Astrocyte (in vitro differentiated cells and primary cell): Measurements from ENCODE around the gene SHFL. TPM values are rescaled to one million over a fixed set of nuclear protein-coding genes. Genes with fewer than 3 reads are reported as not detected.
A peak's percentile ranks its signal among the peaks of the same experiment; 100 is the strongest.

Experiments used
- DNase-seq: peaks from one replicate; pipeline ENCODE4 v3.0.0-alpha.2; 2010; ENCODE audit warnings: low read depth
- FAIRE-seq: peaks from 2 replicates; lab custom pipeline; 2011; peaks lifted over from hg19 to GRCh38; lab: Jason Lieb, UNC
- H2AFZ ChIP-seq: 2 replicates; pipeline ENCODE4 v1.6.0; 2012; ENCODE audit warnings: low read depth, low read length, inconsistent platforms
- H3K27ac ChIP-seq: 2 replicates; pipeline ENCODE4 v1.5.1; 2011; ENCODE audit warnings: low read depth, low read length, inconsistent platforms
- H3K27me3 ChIP-seq: 2 replicates; pipeline ENCODE4 v1.6.0; 2011; ENCODE audit warnings: low read length, inconsistent platforms; ENCODE audit not compliant: insufficient read depth
- H3K36me3 ChIP-seq: 2 replicates; pipeline ENCODE4 v1.5.1; 2011; ENCODE audit warnings: low read length, inconsistent platforms; ENCODE audit not compliant: insufficient read depth
- H3K4me1 ChIP-seq: 2 replicates; pipeline ENCODE4 v1.5.1; 2011; ENCODE audit warnings: low read length, inconsistent platforms; ENCODE audit not compliant: insufficient read depth
- H3K4me2 ChIP-seq: 2 replicates; pipeline ENCODE4 v1.6.0; 2012; ENCODE audit warnings: low read length, inconsistent platforms
- H3K4me3 ChIP-seq: 2 replicates; pipeline ENCODE4 v1.5.1; 2011; ENCODE audit warnings: low read depth, mild to moderate bottlenecking, low read length, inconsistent platforms; ENCODE audit not compliant: insufficient read depth
- H3K79me2 ChIP-seq: 2 replicates; pipeline ENCODE4 v1.6.0; 2012; ENCODE audit warnings: mild to moderate bottlenecking, low read length, inconsistent platforms; ENCODE audit not compliant: insufficient read depth
- H3K9ac ChIP-seq: 2 replicates; pipeline ENCODE4 v1.6.0; 2012; ENCODE audit warnings: mild to moderate bottlenecking, low read length, inconsistent platforms
- H3K9me3 ChIP-seq: 2 replicates; pipeline ENCODE4 v1.5.1; 2012; ENCODE audit warnings: low read depth, mild to moderate bottlenecking, low read length, inconsistent platforms; ENCODE audit not compliant: insufficient read depth
- H4K20me1 ChIP-seq: 2 replicates; pipeline ENCODE4 v1.6.0; 2012; ENCODE audit warnings: low read length, inconsistent platforms; ENCODE audit not compliant: insufficient read depth
- H3K27ac Mint-ChIP-seq: one replicate; pipeline ENCODE4 v1.8.0; 2021; ENCODE audit warnings: mild to moderate bottlenecking, mixed read lengths; ENCODE audit not compliant: unreplicated experiment
- H3K27me3 Mint-ChIP-seq: one replicate; pipeline ENCODE4 v1.8.0; 2021; ENCODE audit warnings: low read depth, mixed read lengths; ENCODE audit not compliant: unreplicated experiment
- H3K36me3 Mint-ChIP-seq: one replicate; pipeline ENCODE4 v1.8.0; 2021; ENCODE audit warnings: low read depth, mixed read lengths; ENCODE audit not compliant: unreplicated experiment
- H3K4me1 Mint-ChIP-seq: one replicate; pipeline ENCODE4 v1.8.0; 2021; ENCODE audit warnings: low read depth, mixed read lengths; ENCODE audit not compliant: unreplicated experiment
- H3K4me3 Mint-ChIP-seq: one replicate; pipeline ENCODE4 v1.8.0; 2021; ENCODE audit warnings: mild to moderate bottlenecking, moderate library complexity, mixed read lengths; ENCODE audit not compliant: unreplicated experiment
- H3K9me3 Mint-ChIP-seq: one replicate; pipeline ENCODE4 v1.8.0; 2021; ENCODE audit warnings: mild to moderate bottlenecking, mixed read lengths; ENCODE audit not compliant: unreplicated experiment
- CTCF ChIP-seq: IDR thresholded peaks from 2 replicates; pipeline ENCODE4 v1.5.1; 2011; ENCODE audit warnings: low read depth, mild to moderate bottlenecking, inconsistent platforms, low read length, moderate library complexity; ENCODE audit not compliant: insufficient read depth
- EZH2 ChIP-seq: IDR thresholded peaks from 2 replicates; pipeline ENCODE4 v1.6.1; 2012; ENCODE audit warnings: mild to moderate bottlenecking, low read length, inconsistent platforms; ENCODE audit not compliant: insufficient read depth
- total RNA-seq: library from RNA; stranded (reverse); gene quantifications from 2 replicates; pipeline ENCODE4 v1.2.1, GENCODE V29; 2021

SHFL gene
- total RNA-seq, 1 donor from 2014 or later, result 73.5 TPM

GRCh38 chr19:10037367-10037766 lies 48.8 kb upstream of the SHFL start:
- H3K27ac Mint-ChIP-seq, result no peak overlapping the region
- H3K4me2 ChIP-seq, result no peak overlapping the region
- H3K27me3 Mint-ChIP-seq, result peaks cover 74% of the 10 kb centered on the region
- H4K20me1 ChIP-seq, result no peaks in the 10 kb centered on the region
- H3K4me1 ChIP-seq, result no peaks in the 10 kb centered on the region
- H3K9me3 Mint-ChIP-seq, result peaks cover 5% of the 10 kb centered on the region
- no peak overlapping the region for H3K4me3 Mint-ChIP-seq
- H3K79me2 ChIP-seq, result no peaks in the 10 kb centered on the region
- H3K4me1 Mint-ChIP-seq, result no peaks in the 10 kb centered on the region
- no peak overlapping the region for H3K4me3 ChIP-seq
- H3K36me3 Mint-ChIP-seq, result no peaks in the 10 kb centered on the region
- no peak overlapping the region for H2AFZ ChIP-seq
- H3K27ac ChIP-seq, result no peak overlapping the region
- H3K9me3 ChIP-seq, result peaks cover 14% of the 10 kb centered on the region
- H3K27me3 ChIP-seq, result peaks cover 16% of the 10 kb centered on the region
- no peaks in the 10 kb centered on the region for H3K36me3 ChIP-seq
- TF ChIP-seq EZH2 (no peak), CTCF (no peak)
- no peak overlapping the region for H3K9ac ChIP-seq
- FAIRE-seq, result no peak
- DNase-seq, result no peak

- H3K36me3 Mint-ChIP-seq, result no peaks in the 10 kb centered on the region
- DNase-seq (no peak), FAIRE-seq (no peak)
- TF ChIP-seq EZH2 (no peak), CTCF (no peak)
- H3K4me2 ChIP-seq, result no peak overlapping the region
- H3K36me3 ChIP-seq, result no peaks in the 10 kb centered on the region
- peaks cover 18% of the 10 kb centered on the region for H3K9me3 ChIP-seq
- H3K27me3 Mint-ChIP-seq, result peaks cover 74% of the 10 kb centered on the region
- no peak overlapping the region for H3K27ac ChIP-seq
- no peak overlapping the region for H3K9ac ChIP-seq
- H3K4me1 Mint-ChIP-seq, result no peaks in the 10 kb centered on the region
- H3K27ac Mint-ChIP-seq, result no peak overlapping the region
- H4K20me1 ChIP-seq, result no peaks in the 10 kb centered on the region
- H2AFZ ChIP-seq, result no peak overlapping the region
- peaks cover 15% of the 10 kb centered on the region for H3K27me3 ChIP-seq
- peaks cover 5% of the 10 kb centered on the region for H3K9me3 Mint-ChIP-seq
- H3K4me3 ChIP-seq, result no peak overlapping the region
- H3K4me1 ChIP-seq, result no peaks in the 10 kb centered on the region
- no peaks in the 10 kb centered on the region for H3K79me2 ChIP-seq
- no peak overlapping the region for H3K4me3 Mint-ChIP-seq
Measured at GRCh38 chr19:10037809-10038208, 48.3 kb upstream of the SHFL start.

GRCh38 chr19:10043286-10043927 lies 42.7 kb upstream of the SHFL start:
- Mint-ChIP-seq H3K4me3 (no peak overlapping the region), H3K27ac (no peak overlapping the region), H3K4me1 (no peaks in the 10 kb centered on the region), H3K9me3 (peaks cover 12% of the 10 kb centered on the region), H3K36me3 (no peaks in the 10 kb centered on the region), H3K27me3 (peaks cover 83% of the 10 kb centered on the region)
- H3K36me3 ChIP-seq, result no peaks in the 10 kb centered on the region
- H3K4me1 ChIP-seq, result no peaks in the 10 kb centered on the region
- H3K4me2 ChIP-seq, result no peak overlapping the region
- no peak overlapping the region for H3K4me3 ChIP-seq
- peaks cover 49% of the 10 kb centered on the region for H3K9me3 ChIP-seq
- no peak overlapping the region for H2AFZ ChIP-seq
- no peak for TF ChIP-seq EZH2
- no peak for TF ChIP-seq CTCF
- FAIRE-seq (no peak), DNase-seq (peak; percentile 29)
- H3K79me2 ChIP-seq, result no peaks in the 10 kb centered on the region
- no peak overlapping the region for H3K27ac ChIP-seq
- peaks cover 2% of the 10 kb centered on the region for H3K27me3 ChIP-seq
- no peak overlapping the region for H3K9ac ChIP-seq
- H4K20me1 ChIP-seq, result no peaks in the 10 kb centered on the region
